ENCODE results near the gene ZFP1.

Gene ZFP1

GRCh38 chr16:75108792-75109731 is 39.3 kb upstream of the ZFP1 start:
- TF ChIP-seq POLR2A (IDR thresholded peaks at IDR 0.05; ENCODE audit: low read depth, low read length) = peak; percentile 47
- FAIRE-seq (peak; percentile 65), DNase-seq (ENCODE audit: insufficient read length, low spot score) (peak; percentile 89)

GRCh38 chr16:75109732-75110243 is 38.5 kb upstream of the ZFP1 start:
- FAIRE-seq (no peak), DNase-seq (ENCODE audit: insufficient read length, low spot score) (no peak)

DNA sequence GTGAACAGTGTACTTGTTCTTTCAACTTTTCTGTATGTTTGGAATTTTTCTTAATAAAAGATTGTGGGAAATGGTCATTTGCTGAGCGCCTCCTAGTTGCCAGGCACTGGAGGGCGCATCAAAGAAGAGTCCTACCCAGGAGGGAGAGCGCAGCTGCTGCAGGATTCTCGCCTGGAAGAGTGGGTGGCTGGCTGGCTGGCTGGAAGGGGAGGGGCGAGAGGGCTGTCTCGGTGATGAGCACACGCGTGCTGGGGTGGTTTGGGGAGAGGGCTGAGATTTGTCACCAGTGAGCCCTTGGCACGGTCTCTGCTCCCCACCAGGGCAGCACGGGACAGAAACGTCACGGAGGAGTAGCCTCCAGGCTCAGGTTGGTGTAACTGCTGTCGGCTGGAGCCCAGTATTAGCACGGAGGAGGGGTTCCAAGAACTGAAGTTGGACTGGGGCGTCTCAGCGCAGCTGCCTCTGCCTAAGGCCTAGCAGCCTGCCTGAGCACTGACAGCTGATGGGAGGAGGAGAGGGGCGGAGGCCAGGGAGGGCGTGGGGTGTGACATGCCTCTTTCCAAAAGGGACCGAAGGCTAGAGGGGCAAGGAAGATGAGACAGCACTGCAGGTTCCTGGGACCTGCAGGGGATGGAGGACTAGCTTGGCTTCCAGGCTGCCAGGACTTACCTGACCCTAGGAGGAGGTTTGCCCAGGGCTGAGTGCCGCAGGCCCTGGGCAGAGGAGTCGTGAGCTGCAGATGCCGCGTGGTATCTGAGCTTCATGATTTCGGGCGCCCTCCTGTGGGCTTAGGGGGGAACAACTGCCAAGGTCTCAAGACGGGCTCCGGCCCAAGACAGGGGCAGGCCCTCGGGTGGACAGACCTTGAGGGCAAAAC is 37.4 kb upstream of the ZFP1 start:
- FAIRE-seq (no peak), DNase-seq (ENCODE audit: insufficient read length, low spot score) (peak; percentile 83)

More at GRCh38 chr16:75109732-75110243, 38.5 kb upstream of the ZFP1 start:
- TF ChIP-seq POLR2A (IDR thresholded peaks at IDR 0.05; ENCODE audit: low read depth, low read length) = no peak

GRCh38 chr16:75111514-75111940 is 36.8 kb upstream of the ZFP1 start:
- FAIRE-seq (no peak), DNase-seq (ENCODE audit: insufficient read length, low spot score) (no peak)
- no peak for TF ChIP-seq POLR2A (IDR thresholded peaks at IDR 0.05; ENCODE audit: low read depth, low read length)

More for the DNA sequence above, 37.4 kb upstream of the ZFP1 start:
- no peak for TF ChIP-seq POLR2A (IDR thresholded peaks at IDR 0.05; ENCODE audit: low read depth, low read length)

GRCh38 chr16:75111961-75112733 is 36.2 kb upstream of the ZFP1 start:
- TF ChIP-seq POLR2A (IDR thresholded peaks at IDR 0.05; ENCODE audit: low read depth, low read length) = no peak
- DNase-seq (ENCODE audit: insufficient read length, low spot score) = no peak
- no peak for FAIRE-seq

DNA sequence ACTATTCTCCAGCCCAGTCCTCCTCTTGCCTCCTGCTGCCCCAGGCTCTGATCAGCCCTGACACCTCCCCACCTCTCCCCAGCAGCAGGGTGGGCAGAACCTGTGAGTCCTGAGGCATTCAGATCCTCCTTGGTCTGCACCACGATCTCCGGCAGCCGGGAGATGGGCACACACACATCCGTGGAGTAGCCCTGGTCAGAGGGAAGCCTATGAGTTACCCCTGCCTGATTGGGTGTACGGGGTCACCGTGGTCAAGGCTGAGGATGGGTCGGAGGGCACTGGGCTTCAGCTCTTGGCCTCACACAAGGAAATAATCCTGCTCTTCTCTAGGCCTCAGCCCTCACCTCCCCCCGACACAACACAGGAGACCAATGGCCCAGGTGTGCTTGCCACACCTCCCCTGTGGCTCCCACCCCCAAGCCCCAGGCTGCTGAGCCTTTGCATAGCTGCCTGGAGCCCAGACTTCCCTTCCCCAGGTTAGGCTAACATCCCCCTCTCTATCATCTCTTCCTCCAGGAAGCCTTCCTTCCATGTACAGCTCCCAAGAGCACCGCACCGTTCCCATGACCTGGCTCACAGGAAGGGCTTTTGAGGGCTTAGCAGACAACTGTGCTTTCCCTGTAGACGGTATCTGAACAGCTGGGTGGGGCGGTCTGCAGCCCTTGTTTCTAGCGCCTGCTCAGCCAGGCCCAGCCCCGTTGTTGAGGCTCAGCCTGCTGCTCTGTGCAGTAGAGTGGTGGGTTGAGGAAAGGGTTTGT is 35.4 kb upstream of the ZFP1 start:
- no peak for DNase-seq (ENCODE audit: insufficient read length, low spot score)
- no peak for FAIRE-seq
- TF ChIP-seq POLR2A (IDR thresholded peaks at IDR 0.05; ENCODE audit: low read depth, low read length) = no peak

DNA sequence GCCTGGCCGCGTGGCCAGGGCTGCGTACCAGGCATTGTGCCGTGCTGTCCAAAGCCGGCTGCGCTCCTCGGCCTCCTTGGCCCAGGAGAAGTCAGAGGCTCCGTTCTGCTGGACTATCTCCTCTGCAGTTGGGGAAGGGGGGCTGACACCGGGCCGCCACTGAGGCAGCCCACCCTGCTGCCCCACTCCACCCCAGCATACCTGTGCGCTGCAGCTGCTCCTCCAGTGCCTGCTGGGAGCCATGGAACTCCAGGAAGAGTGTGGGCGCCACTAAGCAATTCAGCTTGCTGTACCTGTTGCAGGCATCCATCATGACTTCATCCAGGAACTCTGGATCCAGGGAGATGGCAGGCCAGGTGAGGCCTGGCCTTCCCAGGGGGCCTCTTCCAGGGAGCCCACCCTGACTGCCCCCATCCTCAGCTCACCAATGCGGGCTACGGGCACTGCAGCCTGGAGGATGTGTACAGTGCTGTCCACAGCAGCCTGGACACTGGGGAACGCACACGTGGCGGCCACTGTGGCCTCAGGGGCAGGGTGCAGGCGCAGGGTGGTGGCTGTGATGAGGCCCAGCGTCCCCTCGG is 34.7 kb upstream of the ZFP1 start:
- FAIRE-seq = no peak
- TF ChIP-seq POLR2A (IDR thresholded peaks at IDR 0.05; ENCODE audit: low read depth, low read length) = no peak
- DNase-seq (ENCODE audit: insufficient read length, low spot score) = no peak

DNA sequence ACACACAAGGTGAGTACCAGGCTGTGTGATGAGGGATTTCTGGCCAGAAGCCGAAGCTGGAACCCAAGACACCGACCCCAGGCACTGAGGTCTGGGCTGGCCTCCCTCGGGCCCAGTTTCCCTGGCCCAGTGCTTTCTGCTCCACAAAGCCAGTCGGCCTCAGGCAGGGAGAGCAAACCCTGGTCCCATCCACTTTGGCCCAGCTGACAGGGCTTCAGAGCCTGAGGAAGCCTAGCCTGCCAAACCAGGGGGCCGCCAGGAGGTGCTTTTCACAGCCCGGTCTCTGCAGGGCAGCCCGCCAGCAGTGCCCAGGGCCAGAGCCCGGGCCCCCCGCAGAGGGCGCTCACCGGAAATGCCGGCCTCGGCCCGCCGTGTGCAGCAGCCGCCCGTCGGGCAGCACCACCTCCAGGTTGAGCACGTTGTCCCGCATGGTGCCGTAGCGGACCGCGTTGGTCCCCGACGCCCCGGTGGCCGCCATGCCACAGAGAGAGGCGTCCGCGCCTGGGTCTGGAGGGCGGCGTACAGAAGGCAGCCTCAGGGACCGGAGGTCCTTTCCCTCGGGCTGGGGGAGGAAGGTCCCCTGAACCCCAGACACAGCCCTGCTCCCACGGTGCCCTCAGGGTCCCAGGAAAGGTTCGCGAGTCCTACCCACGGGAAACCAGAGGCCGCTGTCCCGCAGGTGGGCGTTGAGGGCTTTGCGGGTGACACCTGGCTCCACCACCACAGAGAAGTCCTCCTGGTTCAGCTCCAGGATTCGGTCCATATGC is 34.0 kb upstream of the ZFP1 start:
- FAIRE-seq = no peak

GRCh38 chr16:75114946-75115825 is 33.1 kb upstream of the ZFP1 start:
- FAIRE-seq = no peak
- TF ChIP-seq POLR2A (IDR thresholded peaks at IDR 0.05; ENCODE audit: low read depth, low read length) = no peak

More for the DNA sequence above, 34.0 kb upstream of the ZFP1 start:
- no peak for DNase-seq (ENCODE audit: insufficient read length, low spot score)
- TF ChIP-seq POLR2A (IDR thresholded peaks at IDR 0.05; ENCODE audit: low read depth, low read length) = no peak

DNA sequence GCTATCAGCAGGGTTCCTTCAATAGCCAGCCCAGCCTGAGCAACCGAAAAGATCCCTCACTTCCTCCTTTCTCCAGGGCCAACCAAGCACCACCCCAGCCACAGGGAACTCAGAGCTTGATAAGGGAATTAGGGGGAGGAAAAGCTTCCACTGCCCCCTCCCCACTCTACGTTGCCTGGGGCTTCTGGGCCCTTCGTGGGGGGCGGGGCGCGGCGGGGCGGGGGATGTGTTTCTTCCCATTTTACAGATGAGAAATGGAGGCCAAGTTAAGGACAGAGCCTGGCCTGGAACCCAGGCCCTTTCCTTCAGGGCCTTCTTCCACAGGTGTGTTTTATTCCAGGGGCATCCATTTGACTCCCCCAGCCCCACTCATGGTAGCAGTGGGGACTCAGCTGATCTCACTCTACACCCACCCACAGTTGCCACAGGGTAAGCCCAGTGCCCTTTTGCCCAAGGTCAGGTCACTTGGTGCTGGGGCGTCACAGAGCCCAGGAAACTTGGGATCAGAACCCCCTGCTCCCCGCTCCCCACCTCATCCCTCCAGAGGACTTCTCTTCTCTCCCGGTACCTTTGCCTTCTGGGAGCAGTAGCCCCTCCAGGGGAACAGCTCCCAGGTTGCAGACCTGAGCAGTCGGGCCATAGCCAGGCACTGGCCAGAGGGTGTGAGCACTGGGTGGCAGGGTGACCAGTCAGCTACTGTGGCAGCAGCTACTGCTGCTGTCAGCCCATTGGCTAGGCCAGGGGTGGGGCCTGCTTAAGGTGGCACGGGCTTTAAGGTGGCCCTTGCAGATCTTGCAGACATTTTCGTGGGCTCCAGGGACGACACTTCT is 32.0 kb upstream of the ZFP1 start, which contains the start of gene LDHD:
LDHD (minus strand) TSS at position 700 of the 830 bp plus-strand sequence; CDS start at position 640, 60 bp downstream.
- DNase-seq (ENCODE audit: insufficient read length, low spot score) (peak; percentile 94), FAIRE-seq (peak; percentile 90)

More at GRCh38 chr16:75114946-75115825, 33.1 kb upstream of the ZFP1 start:
- no peak for DNase-seq (ENCODE audit: insufficient read length, low spot score)

More for the DNA sequence above, 32.0 kb upstream of the ZFP1 start, which contains the start of gene LDHD:
- no peak; the same call in 1 of the 2 replicates for TF ChIP-seq POLR2A (IDR thresholded peaks at IDR 0.05; ENCODE audit: low read depth, low read length)
